ENCODE data around the gene ZNF335. TPM values are rescaled to one million over a fixed set of nuclear protein-coding genes. Genes with fewer than 3 reads are reported as not detected.

ZNF335 gene
- total and polyA plus RNA-seq, 2 donors (not counting 3 experiments of a cell fraction or from before 2014, with no cell fraction given): 17.3 to 22.8 TPM

DNA sequence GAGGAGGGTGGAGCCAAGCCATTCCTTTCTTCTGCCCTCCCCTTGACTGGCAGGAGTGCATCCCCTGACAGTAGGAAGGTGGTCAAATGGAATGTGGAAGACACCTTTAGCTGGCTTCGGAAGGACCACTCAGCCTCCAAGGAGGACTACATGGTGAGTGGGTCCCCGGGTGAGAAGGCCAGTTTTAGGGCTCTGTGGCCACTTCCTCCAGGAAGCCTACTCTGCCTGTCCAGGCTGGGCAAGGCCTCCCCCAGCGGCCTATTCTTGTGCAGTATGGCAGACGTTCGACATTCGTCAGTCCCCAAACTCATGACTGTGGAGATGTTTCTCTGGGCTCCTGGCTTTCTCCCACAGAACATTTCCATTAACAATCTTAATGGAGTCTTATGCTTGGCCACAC is 28.4 kb downstream of the ZNF335 start:
- FAIRE-seq: no peak
- Histone ChIP-seq H3K4me1 (ENCODE audit: control insufficient read depth, extremely low read depth, insufficient read depth, low read length) (no peaks in the 10 kb centered on the region), H3K79me2 (ENCODE audit: control insufficient read depth, insufficient read depth, low read length) (no peaks in the 10 kb centered on the region), H3K36me3 (ENCODE audit: control insufficient read depth in 2 of 2, extremely low read depth in 1 of 2, insufficient read depth in 2 of 2, low read length in 2 of 2) (peaks cover 16 to 78% of the 10 kb centered on the region in 2 experiments), H3K9me1 (replicated peaks; ENCODE audit: control insufficient read depth, extremely low read depth, insufficient read depth, low read length) (no peaks in the 10 kb centered on the region), H4K20me1 (replicated peaks; ENCODE audit: control insufficient read depth, extremely low read depth, insufficient read depth, low read length) (no peaks in the 10 kb centered on the region), H3K4me3 (replicated peaks in 1 of 3; ENCODE audit: insufficient read depth in 1 of 3, low read depth in 1 of 3, low read length in 3 of 3) (no peak overlapping the region), H2AFZ (ENCODE audit: low read depth, low read length) (no peak overlapping the region), H3K27me3 (ENCODE audit: control insufficient read depth in 2 of 2, insufficient read depth in 2 of 2, low read length in 2 of 2) (no peaks in the 10 kb centered on the region), H3K27ac (ENCODE audit: insufficient read depth, low read depth, low read length) (no peak overlapping the region), H3K9me3 (replicated peaks; ENCODE audit: control insufficient read depth, insufficient read depth, low read length) (no peaks in the 10 kb centered on the region), H3K4me2 (ENCODE audit: insufficient read depth, low read length) (no peak overlapping the region), H3K9ac (replicated peaks; ENCODE audit: extremely low read depth, insufficient read depth, low read length) (no peak overlapping the region)
- BruUV-seq (replicated peaks): no TSS peak
- no peak for DNase-seq (ENCODE audit: low read depth, low spot score)
- TF ChIP-seq, protein P1, sequence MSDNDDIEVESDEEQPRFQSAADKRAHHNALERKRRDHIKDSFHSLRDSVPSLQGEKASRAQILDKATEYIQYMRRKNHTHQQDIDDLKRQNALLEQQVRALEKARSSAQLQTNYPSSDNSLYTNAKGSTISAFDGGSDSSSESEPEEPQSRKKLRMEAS (IDR thresholded peaks at IDR 0.05; ENCODE audit: insufficient read depth, insufficient read length): no peak
- TF ChIP-seq JUN (IDR thresholded peaks at IDR 0.05; ENCODE audit: borderline replicate concordance, insufficient read depth, insufficient read length, low read depth) (no peak), POLR2AphosphoS5 (IDR thresholded peaks at IDR 0.05; ENCODE audit: insufficient read depth, low read depth, low read length) (no peak), MYC (IDR thresholded peaks at IDR 0.05; ENCODE audit: low read depth, low read length) (no peak)
- ChIA-PET CTCF (interaction anchor here (0.7 to 2.2 kb wide), 3 partner anchors 9 to 26 kb away, joined by 3 to 14 read pairs (median 4); no protein-coding TSS in a partner anchor), POLR2A (no interaction called here)
- intact Hi-C loops (cut with micrococcal nuclease) (no loop called here), dilution Hi-C loops (cut with MboI; ENCODE audit: extremely low pct_ligation_motif_present, low sequenced_read_pairs) (no loop called here)

DNA sequence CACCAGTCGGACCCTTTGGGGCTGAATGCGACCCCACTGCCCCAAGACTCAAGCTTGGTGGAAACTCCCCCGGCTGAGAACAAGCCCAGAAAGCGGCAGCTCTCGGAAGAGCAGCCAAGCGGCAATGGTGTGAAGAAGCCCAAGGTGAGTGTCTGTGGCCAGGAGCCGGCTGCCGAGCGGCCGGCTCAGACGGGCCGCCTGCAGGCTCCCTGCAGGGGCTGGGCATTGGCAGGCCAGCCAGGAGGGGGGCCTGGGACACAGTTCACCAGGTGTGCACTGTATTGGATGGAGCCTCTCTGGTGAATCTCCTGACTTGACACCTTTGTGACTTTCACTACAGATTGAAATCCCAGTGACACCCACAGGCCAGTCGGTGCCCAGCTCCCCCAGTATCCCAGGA is 31.5 kb downstream of the ZNF335 start:
- peaks cover 5% of the 10 kb centered on the region for H3K4me1 ChIP-seq (ENCODE audit: control insufficient read depth, extremely low read depth, insufficient read depth, low read length)
- H4K20me1 ChIP-seq (replicated peaks; ENCODE audit: control insufficient read depth, extremely low read depth, insufficient read depth, low read length): no peaks in the 10 kb centered on the region
- H3K79me2 ChIP-seq (ENCODE audit: control insufficient read depth, insufficient read depth, low read length): peaks cover 11% of the 10 kb centered on the region
- intact Hi-C loops (cut with micrococcal nuclease) (no loop called here), dilution Hi-C loops (cut with MboI; ENCODE audit: extremely low pct_ligation_motif_present, low sequenced_read_pairs) (no loop called here)
- TF ChIP-seq, protein P1 (IDR thresholded peaks at IDR 0.05; ENCODE audit: insufficient read depth, insufficient read length): no peak
- TF ChIP-seq GATA2 (IDR thresholded peaks at IDR 0.05; ENCODE audit: insufficient read depth, insufficient read length, low read depth, low read length) (no peak), EZH2 (IDR thresholded peaks at IDR 0.05; ENCODE audit: borderline replicate concordance, low read depth, low read length, severe bottlenecking) (no peak), MYC (IDR thresholded peaks at IDR 0.05; ENCODE audit: low read depth, low read length) (no peak), POLR2AphosphoS5 (IDR thresholded peaks at IDR 0.05; ENCODE audit: insufficient read depth, low read depth, low read length) (no peak), JUN (IDR thresholded peaks at IDR 0.05; ENCODE audit: borderline replicate concordance, insufficient read depth, insufficient read length, low read depth) (no peak), FOS (IDR thresholded peaks at IDR 0.05; ENCODE audit: borderline replicate concordance, insufficient read depth, low read length) (no peak), POLR2A (IDR thresholded peaks at IDR 0.05; ENCODE audit: low read depth, low read length) (no peak)
- TF ChIP-seq, protein P2, sequence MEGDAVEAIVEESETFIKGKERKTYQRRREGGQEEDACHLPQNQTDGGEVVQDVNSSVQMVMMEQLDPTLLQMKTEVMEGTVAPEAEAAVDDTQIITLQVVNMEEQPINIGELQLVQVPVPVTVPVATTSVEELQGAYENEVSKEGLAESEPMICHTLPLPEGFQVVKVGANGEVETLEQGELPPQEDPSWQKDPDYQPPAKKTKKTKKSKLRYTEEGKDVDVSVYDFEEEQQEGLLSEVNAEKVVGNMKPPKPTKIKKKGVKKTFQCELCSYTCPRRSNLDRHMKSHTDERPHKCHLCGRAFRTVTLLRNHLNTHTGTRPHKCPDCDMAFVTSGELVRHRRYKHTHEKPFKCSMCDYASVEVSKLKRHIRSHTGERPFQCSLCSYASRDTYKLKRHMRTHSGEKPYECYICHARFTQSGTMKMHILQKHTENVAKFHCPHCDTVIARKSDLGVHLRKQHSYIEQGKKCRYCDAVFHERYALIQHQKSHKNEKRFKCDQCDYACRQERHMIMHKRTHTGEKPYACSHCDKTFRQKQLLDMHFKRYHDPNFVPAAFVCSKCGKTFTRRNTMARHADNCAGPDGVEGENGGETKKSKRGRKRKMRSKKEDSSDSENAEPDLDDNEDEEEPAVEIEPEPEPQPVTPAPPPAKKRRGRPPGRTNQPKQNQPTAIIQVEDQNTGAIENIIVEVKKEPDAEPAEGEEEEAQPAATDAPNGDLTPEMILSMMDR (IDR thresholded peaks at IDR 0.05; ENCODE audit: extremely low read depth in 1 of 2, insufficient read depth in 1 of 2, low read depth in 1 of 2, low read length in 2 of 2): no peak
- no peak overlapping the region for H3K9ac ChIP-seq (replicated peaks; ENCODE audit: extremely low read depth, insufficient read depth, low read length)
- H3K27ac ChIP-seq (ENCODE audit: insufficient read depth, low read depth, low read length): no peak overlapping the region
- ChIA-PET POLR2A (no interaction called here), CTCF (interaction anchor here (0.8 to 0.9 kb wide), 2 partner anchors 21 to 30 kb away, joined by 3 read pairs; no protein-coding TSS in a partner anchor)
- no peaks in the 10 kb centered on the region for H3K9me3 ChIP-seq (replicated peaks; ENCODE audit: control insufficient read depth, insufficient read depth, low read length)
- FAIRE-seq (no peak), DNase-seq (ENCODE audit: low read depth, low spot score) (no peak)
- H3K4me3 ChIP-seq (replicated peaks in 1 of 3; ENCODE audit: insufficient read depth in 1 of 3, low read depth in 1 of 3, low read length in 3 of 3): no peak overlapping the region
- no peak overlapping the region for H2AFZ ChIP-seq (ENCODE audit: low read depth, low read length)
- no peak overlapping the region for H3K4me2 ChIP-seq (ENCODE audit: insufficient read depth, low read length)
- BruUV-seq (replicated peaks): no TSS peak
- no peaks in the 10 kb centered on the region for H3K27me3 ChIP-seq (ENCODE audit: control insufficient read depth in 2 of 2, insufficient read depth in 2 of 2, low read length in 2 of 2)
- H3K36me3 ChIP-seq (ENCODE audit: control insufficient read depth in 2 of 2, extremely low read depth in 1 of 2, insufficient read depth in 2 of 2, low read length in 2 of 2): peaks cover 19 to 58% of the 10 kb centered on the region in 2 experiments
- no peaks in the 10 kb centered on the region for H3K9me1 ChIP-seq (replicated peaks; ENCODE audit: control insufficient read depth, extremely low read depth, insufficient read depth, low read length)
